Neutrophil (primary cell): ENCODE data around the gene TFAP2B.

Source experiments
- H3K27ac ChIP-seq: fragments of 200-600 bp; sonication (generic); 2 replicates; pipeline ENCODE4 v1.5.1; 2016; ENCODE audit warnings: mild to moderate bottlenecking, moderate library complexity
- H3K27me3 ChIP-seq: fragments of 200-600 bp; sonication (generic); 2 replicates; pipeline ENCODE4 v1.6.0; 2016; ENCODE audit warnings: mild to moderate bottlenecking
- H3K36me3 ChIP-seq: fragments of 200-600 bp; sonication (generic); 2 replicates; pipeline ENCODE4 v1.5.1; 2017
- H3K4me1 ChIP-seq, 2 experiments: fragments of 200-600 bp in 1 of 2; sonication (generic) in 1 of 2; 1 replicate in 1 of 2; 2 replicates in 1 of 2; pipeline versions ENCODE4 v1.5.1 to v1.6.1; 2013 to 2016; ENCODE audit warnings: low read depth in 1 of 2, low read length in 1 of 2, mild to moderate bottlenecking in 1 of 2, moderate library complexity in 1 of 2; ENCODE audit not compliant: control insufficient read depth in 1 of 2, insufficient read depth in 1 of 2
- H3K4me3 ChIP-seq, 2 experiments: fragments of 200-600 bp in 1 of 2; sonication (generic) in 1 of 2; 1 replicate in 1 of 2; 2 replicates in 1 of 2; pipeline ENCODE4 v1.5.1; 2013 to 2016; ENCODE audit warnings: low read depth in 1 of 2, low read length in 1 of 2, mild to moderate bottlenecking in 1 of 2, moderate library complexity in 1 of 2
- H3K9me3 ChIP-seq: fragments of 200-600 bp; sonication (generic); 2 replicates; pipeline ENCODE4 v1.5.1; 2016
- TF ChIP-seq, protein P1 (sequence below): fragments of 200-600 bp; sonication (generic); IDR thresholded peaks from 2 replicates; pipeline ENCODE4 v1.5.1; 2016; ENCODE audit warnings: antibody characterized with exemption

The TFAP2B gene

DNA sequence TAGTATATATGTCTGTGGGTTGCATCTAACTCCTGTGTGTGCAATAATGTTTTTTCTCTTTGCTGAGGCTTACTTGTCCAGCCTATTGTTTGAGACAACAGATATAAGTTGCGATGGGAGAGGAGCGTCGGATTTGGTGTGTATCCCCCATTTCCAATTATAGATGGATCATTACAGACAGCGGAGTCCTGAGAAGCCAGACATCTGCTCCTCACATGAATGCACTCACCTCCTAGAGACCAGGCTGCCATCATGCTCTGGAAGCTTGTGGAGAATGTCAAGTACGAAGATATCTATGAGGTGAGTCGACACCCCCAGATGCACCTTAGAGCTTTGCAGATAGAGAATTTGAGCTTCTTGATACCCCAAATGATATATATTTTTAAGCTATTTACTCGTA lies at the start of gene TFAP2B:
TFAP2B (plus strand) TSS at position 199 of the 400 bp plus-strand sequence; CDS start at position 220, 21 bp downstream.
- peaks cover 99% of the 10 kb centered on the region for H3K27me3 ChIP-seq
- H3K27ac ChIP-seq = no peak within 1 kb of the TSS

DNA sequence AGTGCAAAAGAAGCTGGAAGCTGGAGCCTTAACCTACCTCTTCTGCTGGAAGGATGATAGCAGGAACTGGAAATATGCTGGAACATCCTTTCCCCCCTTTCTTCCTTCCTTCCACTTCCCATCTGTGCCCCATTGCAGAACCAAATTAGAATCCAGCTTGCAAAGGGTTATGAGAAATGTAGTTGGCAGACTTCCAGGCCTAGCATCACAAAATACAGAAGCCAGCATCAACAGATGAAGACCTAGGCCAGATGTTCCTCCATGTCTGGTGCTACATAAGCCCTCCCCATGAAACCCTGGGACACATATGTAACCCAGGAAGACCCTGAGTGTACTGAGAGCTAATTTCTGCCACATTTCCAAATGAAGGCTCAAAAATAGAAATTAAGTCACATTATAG lies 40.0 kb upstream of the TFAP2B start:
- Histone ChIP-seq H3K4me1 (no peaks in the 10 kb centered on the region), H3K9me3 (no peaks in the 10 kb centered on the region), H3K27me3 (no peaks in the 10 kb centered on the region), H3K27ac (no peak overlapping the region), H3K4me3 (no peak overlapping the region), H3K36me3 (no peaks in the 10 kb centered on the region)
- TF ChIP-seq, protein P1, sequence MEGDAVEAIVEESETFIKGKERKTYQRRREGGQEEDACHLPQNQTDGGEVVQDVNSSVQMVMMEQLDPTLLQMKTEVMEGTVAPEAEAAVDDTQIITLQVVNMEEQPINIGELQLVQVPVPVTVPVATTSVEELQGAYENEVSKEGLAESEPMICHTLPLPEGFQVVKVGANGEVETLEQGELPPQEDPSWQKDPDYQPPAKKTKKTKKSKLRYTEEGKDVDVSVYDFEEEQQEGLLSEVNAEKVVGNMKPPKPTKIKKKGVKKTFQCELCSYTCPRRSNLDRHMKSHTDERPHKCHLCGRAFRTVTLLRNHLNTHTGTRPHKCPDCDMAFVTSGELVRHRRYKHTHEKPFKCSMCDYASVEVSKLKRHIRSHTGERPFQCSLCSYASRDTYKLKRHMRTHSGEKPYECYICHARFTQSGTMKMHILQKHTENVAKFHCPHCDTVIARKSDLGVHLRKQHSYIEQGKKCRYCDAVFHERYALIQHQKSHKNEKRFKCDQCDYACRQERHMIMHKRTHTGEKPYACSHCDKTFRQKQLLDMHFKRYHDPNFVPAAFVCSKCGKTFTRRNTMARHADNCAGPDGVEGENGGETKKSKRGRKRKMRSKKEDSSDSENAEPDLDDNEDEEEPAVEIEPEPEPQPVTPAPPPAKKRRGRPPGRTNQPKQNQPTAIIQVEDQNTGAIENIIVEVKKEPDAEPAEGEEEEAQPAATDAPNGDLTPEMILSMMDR = no peak

More for the DNA sequence above, at the start of gene TFAP2B:
- TF ChIP-seq, protein P1 = no peak
- Histone ChIP-seq H3K4me1 (peaks cover 11 to 16% of the 10 kb centered on the region in 2 experiments), H3K36me3 (no peaks in the 10 kb centered on the region), H3K4me3 (peak within 1 kb of the TSS; percentile 21 to 50), H3K9me3 (no peaks in the 10 kb centered on the region)

DNA sequence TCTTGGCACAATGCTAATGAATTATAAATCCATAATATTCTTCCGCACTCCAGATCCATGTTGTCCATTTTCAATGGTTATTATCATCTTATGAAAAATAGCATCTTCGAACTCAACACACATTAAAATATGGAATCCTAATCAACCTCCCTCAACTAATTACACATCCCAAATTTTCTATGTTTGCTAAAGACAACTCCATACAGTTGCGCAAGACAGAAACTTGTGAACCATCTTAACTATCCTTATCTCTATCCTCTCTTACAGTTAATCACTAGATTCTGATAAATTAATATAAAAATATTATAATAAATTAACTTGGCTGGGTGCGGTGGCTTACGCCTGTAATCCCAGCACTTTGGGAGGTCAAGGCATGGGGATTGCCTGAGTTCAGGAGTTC lies 38.3 kb upstream of the TFAP2B start:
- H3K9me3 ChIP-seq = no peaks in the 10 kb centered on the region
- H3K4me3 ChIP-seq = no peak overlapping the region
- H3K36me3 ChIP-seq = no peaks in the 10 kb centered on the region
- TF ChIP-seq, protein P1 = no peak
- H3K4me1 ChIP-seq = no peaks in the 10 kb centered on the region
- no peak overlapping the region for H3K27ac ChIP-seq
- H3K27me3 ChIP-seq = no peaks in the 10 kb centered on the region

DNA sequence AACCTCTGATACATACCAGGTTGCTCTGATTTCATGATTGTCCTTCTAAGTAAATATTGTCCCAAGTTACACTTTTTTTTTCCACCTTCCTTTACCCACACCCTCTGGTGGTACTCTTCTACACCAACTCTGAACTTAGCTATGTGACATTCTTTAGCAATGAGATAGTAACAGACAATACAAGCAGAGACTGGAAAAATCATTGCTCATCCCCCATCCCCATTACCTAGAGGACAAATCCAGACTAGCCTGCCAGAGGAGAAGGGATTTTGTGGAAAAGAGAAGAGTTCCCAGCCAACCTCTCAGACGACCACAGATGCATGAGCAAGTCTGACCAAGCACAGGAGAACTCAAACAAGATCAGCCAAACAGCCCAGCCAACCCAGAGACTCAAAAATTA lies 32.8 kb upstream of the TFAP2B start:
- TF ChIP-seq, protein P1 = no peak
- H3K9me3 ChIP-seq = no peaks in the 10 kb centered on the region
- H3K27ac ChIP-seq = no peak overlapping the region
- H3K4me1 ChIP-seq = no peaks in the 10 kb centered on the region
- no peaks in the 10 kb centered on the region for H3K36me3 ChIP-seq
- H3K4me3 ChIP-seq = no peak overlapping the region
- no peaks in the 10 kb centered on the region for H3K27me3 ChIP-seq

DNA sequence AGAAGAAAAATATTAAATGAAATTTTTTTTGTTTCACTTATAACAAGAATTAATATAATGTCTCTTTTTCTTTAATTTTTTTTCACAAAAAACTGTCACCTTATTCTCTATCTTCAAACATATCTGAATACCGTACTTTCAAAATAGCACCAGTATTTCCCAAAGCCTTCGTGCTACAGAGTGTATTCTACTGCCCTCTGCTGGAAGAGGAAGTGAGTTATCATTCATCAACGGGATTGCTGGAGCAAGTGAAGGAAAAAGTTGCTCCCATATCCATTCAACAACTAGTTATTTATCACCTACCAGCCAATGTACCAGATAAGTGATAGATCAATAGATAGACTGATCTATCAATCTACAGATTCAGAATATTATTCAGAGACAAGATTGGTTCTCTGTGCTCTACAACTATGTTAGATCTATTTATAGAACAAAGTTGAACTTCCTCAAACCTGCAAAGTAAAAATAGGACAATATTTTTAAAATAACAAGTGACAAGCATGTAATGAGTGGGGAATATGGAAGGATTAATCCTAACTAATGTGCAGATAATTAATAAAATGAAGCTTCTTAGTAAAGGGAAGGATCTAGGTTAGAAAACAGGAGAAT lies 26.7 kb upstream of the TFAP2B start:
- Histone ChIP-seq H3K9me3 (no peaks in the 10 kb centered on the region), H3K4me1 (no peaks in the 10 kb centered on the region), H3K4me3 (no peak overlapping the region), H3K27ac (no peak overlapping the region), H3K36me3 (no peaks in the 10 kb centered on the region), H3K27me3 (no peaks in the 10 kb centered on the region)
- TF ChIP-seq, protein P1 = no peak
